ENCODE results near the gene SEMA4D. TPM values are rescaled to one million over a fixed set of nuclear protein-coding genes. Genes with fewer than 3 reads are reported as not detected.

Gene SEMA4D
- total RNA-seq, 1 donor = 0.72 TPM

GRCh38 chr9:89444274-89444673 lies 53.6 kb downstream of the SEMA4D start:
- Histone ChIP-seq H3K4me1 (ENCODE audit: insufficient read depth, low read length) (peaks cover 8% of the 10 kb centered on the region), H3K36me3 (ENCODE audit: insufficient read depth, low read length) (no peaks in the 10 kb centered on the region), H3K27me3 (ENCODE audit: insufficient read depth, low read length) (peaks cover 4% of the 10 kb centered on the region), H3K4me2 (ENCODE audit: insufficient read depth, low read length) (no peak overlapping the region), H3K9me3 (ENCODE audit: low read depth, low read length) (no peaks in the 10 kb centered on the region), H2AFZ (ENCODE audit: low read length) (no peak overlapping the region), H4K20me1 (ENCODE audit: insufficient read depth, low read length) (no peaks in the 10 kb centered on the region), H3K79me2 (ENCODE audit: insufficient read depth, low read length) (no peaks in the 10 kb centered on the region), H3K27ac (ENCODE audit: low read depth, low read length) (no peak overlapping the region), H3K4me3 (ENCODE audit: insufficient read depth, low read length) (no peak overlapping the region)
- DNase-seq (ENCODE audit: insufficient read length, low spot score, missing footprints) = no peak
- no peak for TF ChIP-seq CTCF (IDR thresholded peaks at IDR 0.05; ENCODE audit: extremely low read depth, low read depth, low read length)

DNA sequence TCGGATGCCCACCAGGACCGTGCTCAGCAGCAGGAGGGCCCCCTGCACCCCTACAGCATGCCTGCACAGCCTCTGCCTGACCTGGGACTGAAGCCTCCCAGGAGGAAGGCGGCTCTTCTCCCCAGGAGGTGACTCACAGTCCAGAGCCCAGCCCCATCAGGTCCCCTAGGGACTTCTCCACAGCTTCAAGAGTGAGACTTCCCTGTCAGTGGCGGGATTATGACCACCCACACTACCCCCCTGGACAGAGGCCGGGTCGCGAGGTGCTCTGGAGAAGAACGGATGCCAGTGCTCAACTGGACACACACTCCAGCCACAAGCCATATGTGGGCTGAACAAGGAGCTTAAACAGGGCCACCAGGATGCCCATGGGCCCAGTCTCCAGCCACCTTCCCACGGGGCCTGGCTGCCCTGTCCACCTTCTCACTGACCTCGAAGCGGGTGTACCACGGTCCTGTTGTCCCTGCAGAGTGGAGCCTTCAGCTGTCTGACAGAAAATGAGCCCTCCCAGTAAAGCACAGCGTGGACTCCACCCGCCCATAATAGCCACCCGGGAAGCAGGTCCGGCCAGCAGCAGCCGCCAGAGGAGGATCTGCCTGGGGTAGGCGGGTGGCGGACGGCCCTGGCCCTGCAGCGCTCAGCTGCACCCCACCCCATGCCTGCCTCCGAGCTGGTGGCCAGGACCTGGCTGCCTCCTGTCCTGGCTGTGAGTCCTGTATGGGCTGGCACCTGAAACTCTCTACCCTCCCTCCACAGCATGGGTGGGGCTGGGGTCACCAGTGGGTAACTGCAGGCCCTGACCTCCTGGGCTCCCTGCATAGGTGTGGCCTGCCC lies 54.7 kb downstream of the SEMA4D start:
- no peaks in the 10 kb centered on the region for H4K20me1 ChIP-seq (ENCODE audit: insufficient read depth, low read length)
- no peaks in the 10 kb centered on the region for H3K36me3 ChIP-seq (ENCODE audit: insufficient read depth, low read length)
- no peak overlapping the region for H3K4me2 ChIP-seq (ENCODE audit: insufficient read depth, low read length)
- H2AFZ ChIP-seq (ENCODE audit: low read length) = no peak overlapping the region
- H3K27ac ChIP-seq (ENCODE audit: low read depth, low read length) = no peak overlapping the region
- H3K4me1 ChIP-seq (ENCODE audit: insufficient read depth, low read length) = peaks cover 8% of the 10 kb centered on the region
- no peak overlapping the region for H3K4me3 ChIP-seq (ENCODE audit: insufficient read depth, low read length)
- peak; percentile 95 for DNase-seq (ENCODE audit: insufficient read length, low spot score, missing footprints)
- no peak for TF ChIP-seq CTCF (IDR thresholded peaks at IDR 0.05; ENCODE audit: extremely low read depth, low read depth, low read length)
- no peaks in the 10 kb centered on the region for H3K79me2 ChIP-seq (ENCODE audit: insufficient read depth, low read length)
- H3K27me3 ChIP-seq (ENCODE audit: insufficient read depth, low read length) = peaks cover 4% of the 10 kb centered on the region
- no peaks in the 10 kb centered on the region for H3K9me3 ChIP-seq (ENCODE audit: low read depth, low read length)

DNA sequence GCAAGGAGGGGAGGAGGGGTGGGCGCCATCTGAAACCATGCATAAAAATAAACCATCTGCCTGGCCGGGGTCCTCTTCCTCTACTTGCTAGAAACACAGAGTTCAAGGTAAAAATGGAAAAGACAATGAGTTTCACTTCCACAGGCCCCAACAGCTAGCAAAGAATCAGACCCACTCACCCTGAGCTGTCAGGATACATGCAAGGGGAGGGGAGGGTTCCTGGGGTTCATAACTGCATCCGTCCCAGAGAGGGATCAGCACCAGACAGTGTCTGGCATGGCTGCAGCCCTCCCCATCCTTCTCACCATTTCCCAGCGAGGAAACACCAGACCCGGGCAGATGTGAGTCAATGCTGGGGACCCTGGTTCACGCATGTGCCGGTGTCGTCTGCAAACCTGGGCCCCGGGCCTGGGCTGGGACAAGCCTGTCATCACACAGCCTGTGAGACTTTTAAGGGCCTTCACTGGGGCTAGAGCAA lies 55.4 kb downstream of the SEMA4D start:
- no peak overlapping the region for H3K27ac ChIP-seq (ENCODE audit: low read depth, low read length)
- no peaks in the 10 kb centered on the region for H3K36me3 ChIP-seq (ENCODE audit: insufficient read depth, low read length)
- H2AFZ ChIP-seq (ENCODE audit: low read length) = no peak overlapping the region
- peaks cover 8% of the 10 kb centered on the region for H3K4me1 ChIP-seq (ENCODE audit: insufficient read depth, low read length)
- H3K9me3 ChIP-seq (ENCODE audit: low read depth, low read length) = no peaks in the 10 kb centered on the region
- H3K79me2 ChIP-seq (ENCODE audit: insufficient read depth, low read length) = no peaks in the 10 kb centered on the region
- TF ChIP-seq CTCF (IDR thresholded peaks at IDR 0.05; ENCODE audit: extremely low read depth, low read depth, low read length) = no peak
- H4K20me1 ChIP-seq (ENCODE audit: insufficient read depth, low read length) = no peaks in the 10 kb centered on the region
- H3K27me3 ChIP-seq (ENCODE audit: insufficient read depth, low read length) = peaks cover 4% of the 10 kb centered on the region
- peak; percentile 58 for DNase-seq (ENCODE audit: insufficient read length, low spot score, missing footprints)
- H3K4me2 ChIP-seq (ENCODE audit: insufficient read depth, low read length) = no peak overlapping the region
- no peak overlapping the region for H3K4me3 ChIP-seq (ENCODE audit: insufficient read depth, low read length)

GRCh38 chr9:89441986-89442385 lies 55.9 kb downstream of the SEMA4D start:
- Histone ChIP-seq H3K27ac (ENCODE audit: low read depth, low read length) (no peak overlapping the region), H3K4me1 (ENCODE audit: insufficient read depth, low read length) (peaks cover 8% of the 10 kb centered on the region), H3K4me3 (ENCODE audit: insufficient read depth, low read length) (no peak overlapping the region), H3K79me2 (ENCODE audit: insufficient read depth, low read length) (no peaks in the 10 kb centered on the region), H3K9me3 (ENCODE audit: low read depth, low read length) (no peaks in the 10 kb centered on the region), H3K4me2 (ENCODE audit: insufficient read depth, low read length) (no peak overlapping the region), H3K36me3 (ENCODE audit: insufficient read depth, low read length) (no peaks in the 10 kb centered on the region), H3K27me3 (ENCODE audit: insufficient read depth, low read length) (peaks cover 4% of the 10 kb centered on the region), H4K20me1 (ENCODE audit: insufficient read depth, low read length) (no peaks in the 10 kb centered on the region), H2AFZ (ENCODE audit: low read length) (no peak overlapping the region)
- TF ChIP-seq CTCF (IDR thresholded peaks at IDR 0.05; ENCODE audit: extremely low read depth, low read depth, low read length) = no peak
- DNase-seq (ENCODE audit: insufficient read length, low spot score, missing footprints) = peak; percentile 41

All from osteoblast (primary cell).